ENCODE measurements around the gene NNT. TPM values are rescaled to one million over a fixed set of nuclear protein-coding genes. Genes with fewer than 3 reads are reported as not detected.
A peak's percentile ranks its signal among the peaks of the same experiment; 100 is the strongest.

The NNT gene
- total and polyA plus RNA-seq, 2 of the 13 experiments (the other 11 are each of a cell fraction or from before 2014, with no cell fraction given) = 21.1 to 58.0 TPM

DNA sequence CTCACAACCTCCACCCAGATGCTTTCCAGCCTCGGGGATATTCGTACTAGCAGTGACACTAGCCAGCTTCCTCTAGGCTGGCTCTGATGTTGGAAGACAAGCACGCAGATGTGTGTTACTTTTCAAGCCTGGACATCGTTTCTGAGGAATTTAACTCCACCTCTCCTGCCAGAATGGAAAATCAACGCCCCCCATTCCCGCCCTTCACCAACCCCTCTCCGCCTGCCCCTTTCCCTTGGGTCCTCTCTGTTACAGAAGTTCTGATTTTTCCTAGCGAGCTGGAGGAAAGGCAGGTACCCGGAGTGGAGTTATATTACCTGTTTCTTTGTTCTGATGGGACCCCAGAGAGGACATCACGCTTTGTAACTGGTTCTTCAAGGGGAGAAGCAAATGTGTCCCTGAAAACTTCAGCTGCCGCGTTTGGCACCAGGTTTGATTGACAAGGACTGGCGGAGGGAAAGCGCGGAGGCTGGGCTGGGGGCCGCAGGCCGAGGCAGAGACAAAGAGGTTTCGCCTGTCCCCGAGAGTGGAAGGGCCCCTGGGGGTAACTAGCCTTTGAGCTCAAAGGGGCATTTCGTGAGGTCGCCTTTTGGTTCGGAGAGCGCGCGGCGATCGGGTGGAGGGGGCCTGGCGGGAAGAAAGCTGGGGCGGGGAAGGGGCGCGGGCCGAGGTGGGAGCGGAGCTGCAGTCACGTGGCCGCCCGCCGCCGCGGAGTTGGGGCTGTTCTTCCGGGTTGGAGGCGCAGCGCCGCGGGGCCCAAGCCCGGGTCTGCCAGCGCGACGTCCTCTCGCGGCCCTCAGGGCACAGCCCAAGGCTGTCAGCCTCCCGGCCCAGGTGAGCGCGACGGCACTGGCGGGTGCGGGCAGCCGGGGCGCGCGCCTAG lies at the start of gene NNT (continued):
- TF ChIP-seq ZNF101 (CRISPR knock-in tag; IDR thresholded peaks at IDR 0.05; ENCODE audit: borderline replicate concordance, low read depth) (no peak), RFX5 (IDR thresholded peaks at IDR 0.05; ENCODE audit: low read depth, low read length) (no peak), POLR2AphosphoS5 (IDR thresholded peaks at IDR 0.05; ENCODE audit: low read depth, low read length) (peak; percentile 16), NFYB (CRISPR knock-in tag; IDR thresholded peaks at IDR 0.05) (peak; percentile 37; the same call in 1 of the 2 replicates), ZNF724P (CRISPR knock-in tag; IDR thresholded peaks at IDR 0.05; ENCODE audit: borderline replicate concordance) (peak; percentile 59; the same call in 1 of the 2 replicates), KMT2B (CRISPR knock-in tag; IDR thresholded peaks at IDR 0.05) (peak; percentile 76; the same call in 1 of the 2 replicates), EZH2 (conservative IDR thresholded peaks at IDR 0.05; ENCODE audit: low read depth, low read length) (no peak), HOXA7 (CRISPR knock-in tag; IDR thresholded peaks at IDR 0.05) (no peak), ZFP90 (CRISPR knock-in tag; IDR thresholded peaks at IDR 0.05; ENCODE audit: borderline replicate concordance) (peak; percentile 93), ZNF564 (CRISPR knock-in tag; IDR thresholded peaks at IDR 0.05) (peak; percentile 38; the same call in 1 of the 2 replicates), GLI4 (CRISPR knock-in tag; IDR thresholded peaks at IDR 0.05; ENCODE audit: borderline replicate concordance) (no peak), MTA3 (CRISPR knock-in tag; IDR thresholded peaks at IDR 0.05) (no peak), RORA (CRISPR knock-in tag; IDR thresholded peaks at IDR 0.05) (no peak)
- TF ChIP-seq, protein P1, sequence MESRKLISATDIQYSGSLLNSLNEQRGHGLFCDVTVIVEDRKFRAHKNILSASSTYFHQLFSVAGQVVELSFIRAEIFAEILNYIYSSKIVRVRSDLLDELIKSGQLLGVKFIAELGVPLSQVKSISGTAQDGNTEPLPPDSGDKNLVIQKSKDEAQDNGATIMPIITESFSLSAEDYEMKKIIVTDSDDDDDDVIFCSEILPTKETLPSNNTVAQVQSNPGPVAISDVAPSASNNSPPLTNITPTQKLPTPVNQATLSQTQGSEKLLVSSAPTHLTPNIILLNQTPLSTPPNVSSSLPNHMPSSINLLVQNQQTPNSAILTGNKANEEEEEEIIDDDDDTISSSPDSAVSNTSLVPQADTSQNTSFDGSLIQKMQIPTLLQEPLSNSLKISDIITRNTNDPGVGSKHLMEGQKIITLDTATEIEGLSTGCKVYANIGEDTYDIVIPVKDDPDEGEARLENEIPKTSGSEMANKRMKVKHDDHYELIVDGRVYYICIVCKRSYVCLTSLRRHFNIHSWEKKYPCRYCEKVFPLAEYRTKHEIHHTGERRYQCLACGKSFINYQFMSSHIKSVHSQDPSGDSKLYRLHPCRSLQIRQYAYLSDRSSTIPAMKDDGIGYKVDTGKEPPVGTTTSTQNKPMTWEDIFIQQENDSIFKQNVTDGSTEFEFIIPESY (CRISPR knock-in tag; IDR thresholded peaks at IDR 0.05) = no peak
- TF ChIP-seq, protein P2, sequence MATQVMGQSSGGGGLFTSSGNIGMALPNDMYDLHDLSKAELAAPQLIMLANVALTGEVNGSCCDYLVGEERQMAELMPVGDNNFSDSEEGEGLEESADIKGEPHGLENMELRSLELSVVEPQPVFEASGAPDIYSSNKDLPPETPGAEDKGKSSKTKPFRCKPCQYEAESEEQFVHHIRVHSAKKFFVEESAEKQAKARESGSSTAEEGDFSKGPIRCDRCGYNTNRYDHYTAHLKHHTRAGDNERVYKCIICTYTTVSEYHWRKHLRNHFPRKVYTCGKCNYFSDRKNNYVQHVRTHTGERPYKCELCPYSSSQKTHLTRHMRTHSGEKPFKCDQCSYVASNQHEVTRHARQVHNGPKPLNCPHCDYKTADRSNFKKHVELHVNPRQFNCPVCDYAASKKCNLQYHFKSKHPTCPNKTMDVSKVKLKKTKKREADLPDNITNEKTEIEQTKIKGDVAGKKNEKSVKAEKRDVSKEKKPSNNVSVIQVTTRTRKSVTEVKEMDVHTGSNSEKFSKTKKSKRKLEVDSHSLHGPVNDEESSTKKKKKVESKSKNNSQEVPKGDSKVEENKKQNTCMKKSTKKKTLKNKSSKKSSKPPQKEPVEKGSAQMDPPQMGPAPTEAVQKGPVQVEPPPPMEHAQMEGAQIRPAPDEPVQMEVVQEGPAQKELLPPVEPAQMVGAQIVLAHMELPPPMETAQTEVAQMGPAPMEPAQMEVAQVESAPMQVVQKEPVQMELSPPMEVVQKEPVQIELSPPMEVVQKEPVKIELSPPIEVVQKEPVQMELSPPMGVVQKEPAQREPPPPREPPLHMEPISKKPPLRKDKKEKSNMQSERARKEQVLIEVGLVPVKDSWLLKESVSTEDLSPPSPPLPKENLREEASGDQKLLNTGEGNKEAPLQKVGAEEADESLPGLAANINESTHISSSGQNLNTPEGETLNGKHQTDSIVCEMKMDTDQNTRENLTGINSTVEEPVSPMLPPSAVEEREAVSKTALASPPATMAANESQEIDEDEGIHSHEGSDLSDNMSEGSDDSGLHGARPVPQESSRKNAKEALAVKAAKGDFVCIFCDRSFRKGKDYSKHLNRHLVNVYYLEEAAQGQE (IDR thresholded peaks at IDR 0.05; ENCODE audit: borderline replicate concordance in 1 of 2, low read depth in 1 of 2, low read length in 2 of 2) = no peak; a peak in 1 of 4 replicates
- TF ChIP-seq, protein P3, sequence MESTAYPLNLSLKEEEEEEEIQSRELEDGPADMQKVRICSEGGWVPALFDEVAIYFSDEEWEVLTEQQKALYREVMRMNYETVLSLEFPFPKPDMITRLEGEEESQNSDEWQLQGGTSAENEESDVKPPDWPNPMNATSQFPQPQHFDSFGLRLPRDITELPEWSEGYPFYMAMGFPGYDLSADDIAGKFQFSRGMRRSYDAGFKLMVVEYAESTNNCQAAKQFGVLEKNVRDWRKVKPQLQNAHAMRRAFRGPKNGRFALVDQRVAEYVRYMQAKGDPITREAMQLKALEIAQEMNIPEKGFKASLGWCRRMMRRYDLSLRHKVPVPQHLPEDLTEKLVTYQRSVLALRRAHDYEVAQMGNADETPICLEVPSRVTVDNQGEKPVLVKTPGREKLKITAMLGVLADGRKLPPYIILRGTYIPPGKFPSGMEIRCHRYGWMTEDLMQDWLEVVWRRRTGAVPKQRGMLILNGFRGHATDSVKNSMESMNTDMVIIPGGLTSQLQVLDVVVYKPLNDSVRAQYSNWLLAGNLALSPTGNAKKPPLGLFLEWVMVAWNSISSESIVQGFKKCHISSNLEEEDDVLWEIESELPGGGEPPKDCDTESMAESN (CRISPR knock-in tag; conservative IDR thresholded peaks at IDR 0.05) = peak; percentile 81

Measured in HepG2 (cell line).